AG04449 (cell line): ENCODE measurements around the gene CCDC68.

ENCODE experiments used
- CTCF ChIA-PET: fragments of 350-600 bp; formaldehyde crosslinking; extraction: SDS; loops from one replicate; lab custom pipeline; 2021; ENCODE audit warnings: antibody characterized with exemption; lab: Yijun Ruan, JAX
- POLR2A ChIA-PET: fragments of 400-600, 350-600 bp; formaldehyde crosslinking; extraction: SDS; loops from one replicate; lab custom pipeline; 2020; ENCODE audit warnings: antibody characterized with exemption, inconsistent platforms; lab: Yijun Ruan, JAX
- DNase-seq: peaks from one replicate; pipeline ENCODE4 v3.0.0-alpha.2; 2010; ENCODE audit warnings: low read depth, low spot score
- H3K4me3 ChIP-seq: 2 replicates; pipeline ENCODE4 v1.5.1; 2011; ENCODE audit warnings: low read depth, mild to moderate bottlenecking, control low read depth, low read length
- CTCF ChIP-seq: IDR thresholded peaks from one replicate; pipeline ENCODE4 v1.5.1; 2011; ENCODE audit warnings: mild to moderate bottlenecking, moderate library complexity, low read length, control low read depth, inconsistent platforms; ENCODE audit not compliant: insufficient read depth; ENCODE audit errors: missing control alignments

CCDC68 gene

DNA sequence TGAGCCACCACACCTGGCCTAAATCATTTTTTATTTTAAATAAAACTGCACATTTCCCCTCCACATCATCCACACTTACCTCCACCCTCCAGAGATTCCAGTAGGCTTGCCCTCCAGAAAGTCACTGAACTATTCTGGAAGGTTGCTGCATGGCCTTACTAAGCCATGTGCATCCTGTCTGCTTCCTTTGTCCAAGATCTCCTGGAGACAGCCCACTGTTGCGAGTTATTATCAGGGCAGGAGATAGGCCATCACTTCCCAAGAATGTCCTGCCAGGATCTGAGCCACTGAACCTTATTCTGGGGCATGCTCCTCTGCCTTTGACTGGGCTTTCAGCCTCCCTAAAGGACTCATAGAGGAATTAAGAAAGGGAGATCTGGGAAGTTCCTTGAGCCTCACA is 26.8 kb downstream of the CCDC68 start:
- CTCF ChIA-PET = interaction anchor here (0.8 kb wide), 1 partner anchor 50 kb away, joined by 4 read pairs; no protein-coding TSS in a partner anchor
- POLR2A ChIA-PET = no interaction called here
- no peak for DNase-seq
- TF ChIP-seq CTCF = no peak
- no peak overlapping the region for H3K4me3 ChIP-seq

- H3K4me3 ChIP-seq = no peak overlapping the region
- CTCF ChIA-PET = interaction anchor here (1.1 kb wide), 1 partner anchor 260 kb away, joined by 3 read pairs; no protein-coding TSS in a partner anchor
- no peak for TF ChIP-seq CTCF
- POLR2A ChIA-PET = no interaction called here
- no peak for DNase-seq
These were observed 28.1 kb downstream of the CCDC68 start for GRCh38 chr18:54931152-54931551.

DNA sequence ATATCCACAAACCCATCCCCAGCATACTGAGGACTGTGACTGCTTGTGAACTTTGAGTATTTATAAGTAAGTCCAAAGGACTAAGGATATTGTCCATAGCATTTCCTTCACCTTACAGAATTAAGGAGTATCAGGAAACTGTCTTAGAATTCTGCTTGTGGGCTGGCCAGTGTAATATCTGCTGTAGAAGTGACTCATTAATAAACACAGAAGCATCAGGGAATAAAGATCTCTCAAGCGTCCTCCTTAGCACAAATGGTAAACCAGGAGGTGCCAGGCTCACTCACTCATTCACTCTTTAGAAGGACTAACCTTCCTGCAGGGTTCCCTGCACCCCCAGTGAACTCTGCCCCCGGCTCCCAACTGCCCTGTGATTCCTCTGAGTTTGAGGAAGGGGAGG is 31.0 kb downstream of the CCDC68 start:
- ChIA-PET CTCF (no interaction called here), POLR2A (no interaction called here)
- DNase-seq = no peak
- H3K4me3 ChIP-seq = no peak overlapping the region
- TF ChIP-seq CTCF = no peak

DNA sequence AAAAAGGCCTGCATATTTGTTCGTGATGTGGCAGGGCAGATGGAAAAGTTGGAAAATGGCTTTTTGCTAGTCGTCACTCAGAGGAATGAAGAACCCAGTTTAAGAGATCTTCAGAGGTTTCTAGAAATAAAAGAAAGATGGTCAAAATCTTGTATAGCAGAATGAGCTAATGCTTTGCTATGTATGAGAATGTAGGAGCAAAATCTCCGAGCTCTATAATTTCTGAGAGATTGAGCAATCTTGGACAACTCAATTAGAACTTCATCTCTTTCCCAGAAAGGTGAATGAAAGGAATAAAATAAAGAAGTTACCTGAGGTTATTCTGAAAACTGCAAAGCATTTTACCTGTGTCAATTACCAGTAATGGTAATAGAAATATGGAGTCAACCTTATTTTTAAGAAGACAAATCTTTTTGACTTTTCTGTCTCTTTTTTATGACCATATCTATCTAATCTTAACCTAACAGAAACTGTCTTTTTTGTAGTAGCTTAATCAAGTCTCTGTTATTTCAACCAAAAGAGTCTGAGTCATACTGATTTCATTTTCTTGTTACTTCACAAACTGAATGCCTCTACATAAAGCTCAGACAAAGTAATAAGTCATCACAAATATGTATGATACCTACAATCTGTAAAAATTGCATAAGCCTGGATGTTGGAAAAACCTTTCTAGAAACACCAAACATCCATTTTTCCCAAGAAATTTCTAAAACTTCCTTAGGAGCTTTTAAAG is 32.5 kb downstream of the CCDC68 start:
- ChIA-PET CTCF (no interaction called here), POLR2A (no interaction called here)
- TF ChIP-seq CTCF = no peak
- no peak overlapping the region for H3K4me3 ChIP-seq
- no peak for DNase-seq

DNA sequence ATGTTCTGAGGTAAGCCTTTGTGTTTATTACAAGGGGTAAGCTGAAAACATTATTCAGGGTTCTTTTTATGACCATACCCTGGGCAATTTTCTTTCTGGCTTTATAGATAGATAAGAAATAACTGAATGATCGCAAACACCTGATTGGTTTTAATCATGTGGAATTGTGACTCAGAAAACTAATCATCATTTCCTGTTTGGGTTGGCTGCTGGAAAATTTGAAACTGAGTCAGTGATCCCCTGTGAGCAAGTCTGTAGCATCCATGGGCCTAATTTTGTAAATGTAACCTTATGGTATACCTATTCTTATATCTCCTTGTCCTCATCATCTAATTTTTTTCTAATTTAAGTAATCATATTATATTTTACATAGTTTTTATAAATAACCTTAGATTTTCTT is 34.3 kb downstream of the CCDC68 start:
- TF ChIP-seq CTCF = no peak
- DNase-seq = no peak
- CTCF ChIA-PET = no interaction called here
- H3K4me3 ChIP-seq = no peak overlapping the region
- POLR2A ChIA-PET = no interaction called here

- ChIA-PET POLR2A (no interaction called here), CTCF (interaction anchor here (0.6 to 0.8 kb wide), 2 partner anchors 10 to 196 kb away, joined by 3 read pairs; no protein-coding TSS in a partner anchor)
- TF ChIP-seq CTCF = no peak
- no peak overlapping the region for H3K4me3 ChIP-seq
- no peak for DNase-seq
These were observed 35.8 kb downstream of the CCDC68 start for GRCh38 chr18:54923339-54923956.
